ENCODE measurements around the gene ZNF630.

DNA sequence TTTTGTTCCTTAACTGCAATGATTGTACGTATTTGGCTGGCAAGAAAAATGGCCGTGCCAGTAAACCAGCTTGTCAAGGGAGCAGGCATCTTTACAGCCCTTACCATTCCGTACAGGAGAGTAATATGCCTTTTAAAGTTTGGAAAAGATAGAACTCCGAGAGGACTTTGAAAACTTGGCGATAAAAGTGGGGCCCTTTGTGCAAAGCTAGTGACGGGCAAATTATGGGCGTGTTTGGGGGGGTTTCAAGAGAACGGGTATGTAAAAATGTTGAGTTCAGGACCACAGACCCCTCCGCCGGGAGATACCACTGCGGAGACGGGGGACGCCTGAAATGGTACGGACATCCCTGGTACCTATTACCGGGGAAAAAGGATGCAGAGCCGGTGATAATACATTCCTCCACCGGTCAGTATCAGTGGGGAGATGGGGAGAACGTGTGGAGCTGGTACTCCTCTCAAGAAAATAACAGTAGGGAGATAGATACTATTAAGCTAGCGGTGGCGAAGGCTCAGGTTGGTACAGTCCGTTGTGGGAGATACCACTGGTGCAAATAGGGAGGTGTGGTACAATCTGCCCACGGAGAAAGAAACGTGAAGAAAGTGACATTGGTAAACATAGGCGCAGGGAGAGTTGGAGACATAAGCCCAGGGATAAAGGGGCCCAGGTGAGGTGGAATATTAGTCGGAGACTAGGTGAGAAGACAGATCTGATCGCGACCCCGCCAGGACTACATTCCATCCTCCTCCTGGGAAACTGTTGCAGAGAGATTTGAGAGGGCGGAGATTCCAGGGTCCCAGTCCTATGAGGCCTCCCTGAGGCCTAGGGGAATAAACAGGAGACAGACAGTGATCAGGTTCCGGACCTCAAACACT lies 50.2 kb downstream of the ZNF630 start:
- TF ChIP-seq TAF1 (IDR thresholded peaks at IDR 0.05; ENCODE audit: borderline replicate concordance, low read depth, low read length) (no peak), POLR2AphosphoS5 (IDR thresholded peaks at IDR 0.05; ENCODE audit: low read depth, low read length) (no peak)

Data from GM12892 (cell line).